SK-N-MC (cell line): ENCODE data around the gene ZBTB3.

Experiments
- EZH2 ChIP-seq: fragments of 200-600 bp; sonication (generic); IDR thresholded peaks from one replicate; pipeline ENCODE4 v1.6.1; 2017; ENCODE audit warnings: antibody characterized with exemption
- POLR2AphosphoS5 ChIP-seq: IDR thresholded peaks from 2 replicates; pipeline ENCODE4 v1.6.1; 2012; ENCODE audit warnings: mild to moderate bottlenecking, low read depth, low read length, borderline replicate concordance

DNA sequence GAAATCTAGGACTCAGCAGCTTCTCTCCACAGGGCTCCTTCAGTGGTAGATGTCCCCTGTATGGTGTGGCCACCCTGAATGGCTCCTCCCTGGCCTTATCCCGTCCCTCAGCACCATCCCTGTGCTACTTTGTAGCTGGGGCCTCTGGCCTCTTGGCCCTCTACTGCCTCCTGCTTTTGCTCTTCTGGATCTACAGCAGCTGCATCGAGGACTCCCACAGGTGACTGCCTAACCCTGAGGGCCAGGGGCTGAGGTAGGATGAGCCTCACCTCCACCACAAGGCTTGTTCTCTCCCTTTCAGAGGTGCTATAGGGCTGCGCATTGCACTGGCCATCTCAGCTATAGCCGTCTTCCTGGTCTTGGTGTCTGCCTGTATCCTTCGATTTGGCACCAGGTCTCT is 35.0 kb upstream of the ZBTB3 start:
- TF ChIP-seq POLR2AphosphoS5 = no peak
- TF ChIP-seq EZH2 = no peak
